T47D (cell line): ENCODE data around the gene DGKB.

Experiments used
- DNase-seq, 2 experiments: peaks; one replicate each; pipeline versions ENCODE4 v3.0.0 to v3.0.0-alpha.2; 2011 to 2012; ENCODE audit warnings: low read depth in 1 of 2, low spot score in 1 of 2
- JUND ChIP-seq: IDR thresholded peaks from 2 replicates; pipeline ENCODE4 v1.6.1; 2012; ENCODE audit warnings: low read depth
- in situ Hi-C: cut with HindIII; loops from 2 replicates; pipeline ENCODE4 v1.10.0; 2016; ENCODE audit warnings: low sequenced_read_pairs, low pct_unique_long_range_greater_than_20kb

The DGKB gene

DNA sequence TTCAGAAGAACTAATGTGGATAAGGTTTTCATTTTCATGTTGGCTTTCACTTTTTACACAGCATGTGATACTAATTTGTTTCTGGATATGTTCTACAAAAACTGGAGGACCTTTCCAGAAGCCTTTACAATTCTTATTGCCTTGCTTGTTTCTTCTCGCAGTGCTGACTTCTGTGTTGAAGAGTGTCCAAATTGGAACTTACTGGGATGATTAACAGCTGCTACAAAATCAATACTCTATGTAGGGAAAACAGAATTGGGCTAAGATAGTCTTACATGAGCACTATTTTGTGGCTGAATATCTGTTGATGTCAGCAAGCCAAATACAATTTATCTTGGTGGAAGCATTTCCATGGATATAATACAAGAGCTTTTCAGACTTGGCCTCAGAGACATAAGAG is 351.2 kb downstream of the DGKB start:
- in situ Hi-C loops, result no loop called here
- DNase-seq, result no peak
- no peak for TF ChIP-seq JUND

DNA sequence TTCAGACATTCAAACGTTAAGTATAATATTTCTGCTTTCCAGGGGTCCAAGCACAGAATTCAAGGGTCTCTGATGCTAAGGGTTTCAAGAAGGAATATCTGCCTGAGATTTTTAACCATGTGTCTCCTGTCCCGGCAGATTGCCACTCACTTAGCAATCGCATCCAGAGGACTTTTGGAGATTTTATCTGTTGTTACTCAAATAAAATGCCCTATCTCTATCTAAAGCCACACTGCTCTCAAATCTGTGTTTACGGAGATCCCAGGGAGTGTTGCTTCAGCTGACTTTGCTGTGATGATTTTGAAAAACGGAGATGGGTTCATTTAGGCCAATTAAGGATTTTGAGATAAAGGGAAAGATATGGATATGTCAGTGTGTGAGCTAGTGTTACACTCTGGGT is 359.9 kb downstream of the DGKB start:
- in situ Hi-C loops, result no loop called here

DNA sequence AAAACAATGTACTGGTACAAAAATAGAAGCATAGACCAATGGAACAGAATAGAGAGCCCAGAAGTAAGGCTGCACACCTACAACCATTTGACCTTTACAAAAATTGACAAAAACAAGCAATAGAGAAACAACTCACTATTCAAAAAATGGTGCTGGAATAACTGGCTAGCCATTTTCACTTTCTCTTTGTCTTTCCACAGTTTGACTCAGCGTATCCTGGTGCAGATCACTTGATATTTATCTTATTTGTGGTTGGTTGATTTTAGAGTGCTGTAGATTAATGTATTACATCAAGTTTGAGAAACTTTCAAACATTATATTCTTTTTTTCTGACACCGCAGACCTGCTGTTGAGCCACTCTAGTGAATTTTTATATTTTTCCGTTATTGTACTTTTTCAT is 381.4 kb downstream of the DGKB start:
- no peak for DNase-seq
- in situ Hi-C loops, result no loop called here
- TF ChIP-seq JUND, result no peak

More for the DNA sequence above, 359.9 kb downstream of the DGKB start:
- no peak for TF ChIP-seq JUND
- no peak for DNase-seq

DNA sequence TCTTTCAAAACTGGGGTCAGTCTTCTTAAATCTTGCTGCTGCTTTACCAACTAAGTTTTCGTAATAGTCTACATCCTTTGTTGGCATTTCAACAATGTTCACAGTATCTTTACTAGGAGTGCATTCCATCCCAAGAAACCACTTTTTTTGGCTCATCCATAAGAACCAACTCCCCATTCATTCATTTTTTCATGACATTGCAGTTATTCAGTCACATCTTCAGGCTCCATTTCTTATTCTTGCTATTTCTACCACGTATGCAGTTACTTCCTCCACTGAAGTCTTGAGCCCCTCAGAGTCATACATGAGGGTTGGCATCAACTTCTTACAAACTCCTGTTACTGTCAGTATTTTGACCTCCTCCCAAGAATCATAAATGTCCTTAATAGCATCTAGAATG is 392.3 kb downstream of the DGKB start:
- no peak for DNase-seq
- TF ChIP-seq JUND, result no peak
- in situ Hi-C loops, result no loop called here

DNA sequence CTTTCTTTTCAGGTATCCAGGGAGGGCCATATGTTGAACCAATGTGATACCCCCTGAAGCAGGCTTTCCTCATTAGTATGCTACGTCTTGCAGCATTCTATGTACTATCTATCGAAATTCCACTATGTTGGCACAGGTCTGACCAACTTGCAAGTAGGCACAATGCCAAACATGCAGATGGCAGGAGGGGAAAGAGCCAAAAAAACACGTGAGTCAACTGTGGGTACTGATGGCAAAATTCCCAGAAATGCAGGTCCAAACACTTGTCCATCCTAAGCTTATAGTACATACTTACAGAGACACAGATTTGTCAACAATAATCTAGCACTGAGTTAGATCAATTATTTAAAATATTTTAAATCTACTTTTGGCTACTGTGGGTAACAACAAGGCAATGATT is 394.9 kb downstream of the DGKB start:
- no peak for TF ChIP-seq JUND
- in situ Hi-C loops, result no loop called here
- DNase-seq, result peak in 1 of 2 experiments; percentile 21

DNA sequence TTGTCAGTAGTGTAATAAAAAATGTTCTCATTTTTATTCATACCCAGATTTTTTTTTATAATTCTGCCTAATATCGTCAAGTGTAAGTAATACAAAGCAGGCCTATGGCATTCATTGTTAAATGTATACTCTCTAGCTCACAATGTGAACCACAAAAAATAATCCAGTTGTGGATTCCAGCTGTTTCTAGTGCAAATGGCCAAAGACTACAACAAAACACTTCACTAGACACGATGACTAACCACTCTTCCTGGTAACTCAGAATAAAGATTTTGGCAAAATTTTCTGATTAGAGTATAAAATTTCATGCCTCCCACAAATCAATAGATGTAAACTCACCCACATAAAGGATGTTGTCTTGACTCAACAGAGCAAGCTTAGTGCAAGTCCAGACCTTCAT is 396.6 kb downstream of the DGKB start:
- no peak for DNase-seq
- no peak for TF ChIP-seq JUND
- in situ Hi-C loops, result no loop called here

DNA sequence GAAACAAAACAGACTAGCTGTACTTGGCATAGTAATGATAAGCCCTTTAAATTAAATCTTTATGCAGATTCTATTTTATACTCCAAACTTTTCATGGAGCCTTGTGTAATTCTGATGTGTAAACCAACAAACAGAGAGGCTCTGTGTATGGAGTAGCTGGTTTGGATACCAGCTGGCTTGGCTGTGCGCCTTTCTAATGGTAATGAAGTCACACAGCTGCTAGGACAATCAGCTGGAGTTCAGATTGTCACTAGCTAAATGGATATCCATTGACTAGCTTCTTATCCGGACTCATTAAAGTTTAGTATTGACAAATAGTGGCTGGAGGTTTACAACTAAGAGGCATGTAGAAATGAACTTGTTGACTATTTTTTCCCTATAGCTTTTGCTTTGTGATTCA is 398.4 kb downstream of the DGKB start:
- DNase-seq, result no peak
- in situ Hi-C loops, result no loop called here
- TF ChIP-seq JUND, result no peak

DNA sequence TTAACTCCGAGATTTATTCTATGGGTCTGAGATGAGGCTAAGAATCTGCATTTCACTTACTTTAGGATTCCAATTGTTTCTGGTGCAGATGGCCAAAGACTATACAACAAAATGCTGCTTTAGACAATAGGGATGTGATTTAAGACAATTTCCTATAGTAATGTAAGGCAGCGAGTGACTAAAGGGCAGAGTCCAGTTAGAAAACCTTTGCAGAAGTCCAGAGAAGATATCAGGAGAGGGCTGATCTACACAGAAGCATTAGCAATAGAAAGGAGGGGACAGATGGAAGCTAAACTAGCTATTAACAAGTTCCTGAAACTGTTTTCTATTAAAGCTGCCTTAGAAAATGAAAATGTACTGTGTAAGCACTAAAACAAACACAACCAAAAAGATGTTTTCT is 398.9 kb downstream of the DGKB start:
- TF ChIP-seq JUND, result no peak
- in situ Hi-C loops, result no loop called here
- DNase-seq, result no peak

DNA sequence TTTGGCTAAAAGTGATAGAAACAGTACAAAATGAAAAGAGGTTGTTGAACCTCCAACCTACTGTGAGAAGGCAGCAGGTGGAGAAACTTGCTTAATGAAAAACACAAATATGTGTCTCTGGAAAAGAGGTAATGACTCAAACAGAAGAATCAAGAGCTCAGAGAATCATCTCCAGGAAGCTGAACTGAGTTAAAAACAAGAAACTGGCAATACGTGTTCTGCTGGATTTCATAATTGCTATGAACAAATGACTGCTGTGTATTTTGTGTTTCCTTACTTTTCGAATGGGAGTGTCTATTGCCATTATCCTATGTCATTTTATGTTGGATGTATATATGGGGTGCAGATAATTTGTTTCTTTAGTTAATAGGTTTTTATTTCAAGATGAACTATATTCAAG is 401.1 kb downstream of the DGKB start:
- no peak for TF ChIP-seq JUND
- in situ Hi-C loops, result no loop called here
- peak in 1 of 2 experiments; percentile 66 for DNase-seq

DNA sequence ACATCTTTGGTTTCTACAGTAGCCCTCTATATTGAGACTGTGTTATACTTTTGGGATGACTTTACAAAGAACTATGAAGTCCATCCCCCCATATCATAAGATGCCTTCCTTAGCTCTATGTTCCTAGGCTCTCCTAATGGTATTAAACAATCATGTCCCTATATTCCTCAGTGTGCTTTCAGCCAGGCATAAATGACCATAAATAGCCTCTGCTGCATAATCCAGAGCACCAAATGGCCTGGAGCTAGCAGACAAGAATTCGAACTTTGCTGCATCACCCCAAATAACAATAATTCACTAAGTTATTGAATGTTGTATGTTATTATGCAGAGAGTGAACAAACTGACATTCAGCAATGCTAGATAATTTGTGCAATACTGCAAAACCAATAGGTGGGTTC is 405.2 kb downstream of the DGKB start:
- in situ Hi-C loops, result no loop called here
- no peak for TF ChIP-seq JUND
- no peak for DNase-seq

DNA sequence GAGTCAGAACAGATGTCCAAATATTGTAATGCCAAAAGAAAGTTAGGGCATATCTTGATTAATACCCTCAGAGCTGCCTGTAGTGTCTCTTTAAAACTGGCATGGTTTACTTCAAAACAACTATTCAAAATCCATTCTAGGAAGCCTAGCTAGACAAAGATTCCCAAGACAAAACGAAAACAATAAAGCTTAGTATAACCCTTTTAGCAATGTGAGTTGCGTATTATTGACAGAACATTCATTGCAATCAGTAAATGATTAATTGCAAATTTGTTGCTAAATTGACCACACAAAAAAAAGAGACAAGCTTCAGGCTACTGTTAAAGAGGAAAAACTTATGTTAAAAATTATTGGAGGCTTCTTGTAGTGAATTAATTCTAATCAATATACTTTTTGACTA is 406.9 kb downstream of the DGKB start:
- no peak for DNase-seq
- no peak for TF ChIP-seq JUND
- in situ Hi-C loops, result no loop called here

DNA sequence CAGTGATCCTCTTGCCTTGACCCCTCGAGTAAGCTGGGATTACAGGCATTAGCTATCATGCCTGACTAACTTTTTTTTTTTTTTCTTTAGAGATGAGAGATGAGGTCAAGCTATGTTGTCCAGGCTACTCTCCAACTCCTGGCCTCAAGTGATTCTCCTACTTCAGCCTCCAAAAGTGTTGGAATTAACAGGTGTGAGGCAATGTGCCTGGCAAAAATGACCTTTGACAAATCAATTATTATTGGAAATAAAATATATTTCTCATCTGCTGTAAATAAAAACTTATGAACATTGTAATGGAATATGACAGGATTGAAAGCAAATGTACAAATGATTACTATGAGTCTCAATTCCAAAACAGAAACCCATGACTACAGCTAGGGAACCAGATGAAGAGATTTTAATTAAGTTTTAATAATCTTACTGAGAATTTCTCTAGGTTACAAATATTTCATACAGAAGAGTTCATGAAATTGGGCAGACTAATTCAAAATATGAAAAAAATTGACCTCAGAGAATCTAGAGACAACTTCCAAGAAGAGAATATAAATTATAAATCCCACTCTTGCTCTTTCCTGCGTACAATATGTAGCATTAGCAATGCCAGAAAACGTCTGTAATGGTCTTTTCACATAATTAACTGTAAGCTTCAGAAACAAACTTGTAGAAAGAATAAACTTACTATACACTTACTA is 414.7 kb downstream of the DGKB start:
- no peak for DNase-seq
- in situ Hi-C loops, result no loop called here
- no peak for TF ChIP-seq JUND

DNA sequence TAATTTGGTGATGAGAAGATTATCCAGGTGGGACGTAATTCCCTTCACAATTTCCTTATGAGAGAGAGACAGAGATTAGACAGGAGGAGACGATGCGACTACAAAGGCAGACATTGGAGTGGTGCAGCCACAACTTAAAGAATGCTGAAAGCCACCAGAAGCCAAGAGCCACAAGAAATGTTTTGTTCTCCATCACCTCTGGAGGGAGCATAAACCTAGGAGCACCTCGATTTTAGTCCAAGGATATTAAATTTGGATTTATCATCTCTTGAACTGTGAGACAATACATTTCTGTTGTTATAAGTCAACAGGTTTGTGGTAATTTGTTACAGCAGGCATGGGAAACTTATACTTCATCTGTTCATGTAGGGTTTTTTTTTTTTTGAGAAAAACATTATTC is 418.9 kb downstream of the DGKB start:
- peak in 1 of 2 experiments; percentile 39 for DNase-seq
- in situ Hi-C loops, result no loop called here
- no peak for TF ChIP-seq JUND

DNA sequence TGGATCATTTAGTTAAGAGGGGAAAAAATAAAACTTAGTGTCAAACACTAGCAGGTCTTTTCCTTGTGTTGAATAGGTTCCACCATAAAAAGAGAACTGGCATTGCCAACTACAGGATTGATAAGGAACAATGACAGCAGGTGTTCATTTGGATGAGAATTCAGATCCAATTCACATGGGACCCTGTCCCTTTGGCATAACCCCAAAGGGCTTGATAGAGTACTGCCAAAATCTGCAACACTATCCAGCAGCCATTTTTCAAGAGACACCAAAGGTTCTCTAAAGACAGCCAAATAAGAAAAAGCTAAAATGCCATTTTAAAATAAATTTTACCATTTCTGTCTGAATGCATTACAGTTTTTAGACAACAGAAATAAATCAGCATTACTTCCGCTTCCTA is 422.3 kb downstream of the DGKB start:
- TF ChIP-seq JUND, result no peak
- in situ Hi-C loops, result no loop called here
- DNase-seq, result no peak
